ENCODE measurements around the gene CSRNP2. TPM values are rescaled to one million over a fixed set of nuclear protein-coding genes. Genes with fewer than 3 reads are reported as not detected.
A peak's percentile ranks its signal among the peaks of the same experiment; 100 is the strongest.

Gene CSRNP2
- total and polyA plus RNA-seq, 2 of the 13 experiments (the other 11 are each of a cell fraction or from before 2014, with no cell fraction given), result 4.8 to 7.3 TPM

DNA sequence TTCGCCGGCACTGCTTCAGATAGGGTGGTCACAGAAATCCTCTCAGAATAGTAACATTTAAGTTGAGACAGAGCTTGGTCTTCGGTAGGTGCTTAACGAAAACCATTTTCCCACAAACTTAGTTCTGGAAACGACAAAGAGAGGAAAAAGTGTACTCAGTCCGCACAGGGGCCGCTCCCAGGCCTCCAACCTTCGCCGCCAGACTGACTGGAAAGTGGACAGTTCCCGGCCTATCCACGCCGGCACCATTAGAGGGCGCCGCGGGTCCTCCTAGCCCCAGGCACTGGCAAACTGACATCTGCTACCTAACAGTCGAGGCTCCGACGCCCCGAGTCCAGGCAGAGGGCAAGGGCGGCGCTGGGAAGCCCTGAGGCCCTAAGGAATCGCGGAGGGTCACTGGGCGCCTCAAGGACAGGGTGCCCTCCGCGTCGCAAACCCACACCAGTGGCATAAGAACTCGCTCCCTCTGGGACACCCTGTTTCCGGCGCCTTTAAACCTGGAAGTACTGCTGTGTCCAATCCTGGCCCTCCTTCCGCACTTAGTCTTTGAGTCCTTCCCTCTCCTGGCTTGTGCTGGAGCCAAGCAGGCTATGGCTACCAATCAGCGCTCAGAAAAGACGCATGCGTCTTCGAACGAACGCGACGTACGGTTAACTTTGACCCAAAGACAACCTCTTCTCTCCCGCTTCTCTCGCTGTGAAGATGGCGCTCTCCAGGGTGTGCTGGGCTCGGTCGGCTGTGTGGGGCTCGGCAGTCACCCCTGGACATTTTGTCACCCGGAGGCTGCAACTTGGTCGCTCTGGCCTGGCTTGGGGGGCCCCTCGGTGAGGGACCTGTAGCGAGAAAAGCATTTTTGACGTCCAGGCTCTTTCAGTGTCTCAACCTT is 35.5 kb downstream of the CSRNP2 start, which contains the start of gene LETMD1 (continued):
- TF ChIP-seq POLR2AphosphoS5 (IDR thresholded peaks at IDR 0.05; ENCODE audit: low read depth, low read length), result peak; percentile 93
- 0 out of 2 replicates have a peak, but pooled peaks have one; percentile 18 for TF ChIP-seq ETV6 (CRISPR knock-in tag; conservative IDR thresholded peaks at IDR 0.05)
- TF ChIP-seq RBM22 (optimal IDR thresholded peaks at IDR 0.05; ENCODE audit: low read length), result no peak
- no peak for TF ChIP-seq ZNF3 (CRISPR knock-in tag; IDR thresholded peaks at IDR 0.05)
- TF ChIP-seq, protein P1, sequence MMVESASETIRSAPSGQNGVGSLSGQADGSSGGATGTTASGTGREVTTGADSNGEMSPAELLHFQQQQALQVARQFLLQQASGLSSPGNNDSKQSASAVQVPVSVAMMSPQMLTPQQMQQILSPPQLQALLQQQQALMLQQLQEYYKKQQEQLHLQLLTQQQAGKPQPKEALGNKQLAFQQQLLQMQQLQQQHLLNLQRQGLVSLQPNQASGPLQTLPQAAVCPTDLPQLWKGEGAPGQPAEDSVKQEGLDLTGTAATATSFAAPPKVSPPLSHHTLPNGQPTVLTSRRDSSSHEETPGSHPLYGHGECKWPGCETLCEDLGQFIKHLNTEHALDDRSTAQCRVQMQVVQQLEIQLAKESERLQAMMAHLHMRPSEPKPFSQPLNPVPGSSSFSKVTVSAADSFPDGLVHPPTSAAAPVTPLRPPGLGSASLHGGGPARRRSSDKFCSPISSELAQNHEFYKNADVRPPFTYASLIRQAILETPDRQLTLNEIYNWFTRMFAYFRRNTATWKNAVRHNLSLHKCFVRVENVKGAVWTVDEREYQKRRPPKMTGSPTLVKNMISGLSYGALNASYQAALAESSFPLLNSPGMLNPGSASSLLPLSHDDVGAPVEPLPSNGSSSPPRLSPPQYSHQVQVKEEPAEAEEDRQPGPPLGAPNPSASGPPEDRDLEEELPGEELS (CRISPR knock-in tag; IDR thresholded peaks at IDR 0.05), result no peak
- peak; percentile 95 for TF ChIP-seq SAP130 (CRISPR knock-in tag; IDR thresholded peaks at IDR 0.05; ENCODE audit: low read depth)
- TF ChIP-seq ZEB1 (IDR thresholded peaks at IDR 0.05; ENCODE audit: insufficient replicate concordance, low read depth), result no peak
- TF ChIP-seq TCF7 (IDR thresholded peaks at IDR 0.05; ENCODE audit: low read depth), result no peak
- TF ChIP-seq ZNF878 (CRISPR knock-in tag; IDR thresholded peaks at IDR 0.05), result no peak
- TF ChIP-seq MIER3 (CRISPR knock-in tag; IDR thresholded peaks at IDR 0.05; ENCODE audit: borderline replicate concordance), result no peak; the same call in 1 of the 2 replicates
- no peak for TF ChIP-seq CBX2 (IDR thresholded peaks at IDR 0.05; ENCODE audit: low read depth, low read length)
- no peak for TF ChIP-seq CBX2 (CRISPR knock-in tag; IDR thresholded peaks at IDR 0.05; ENCODE audit: low read depth)
- TF ChIP-seq MAF1 (CRISPR knock-in tag; IDR thresholded peaks at IDR 0.05; ENCODE audit: borderline replicate concordance), result no peak
- 0 out of 2 replicates have a peak, but pooled peaks have one; percentile 27 for TF ChIP-seq ZNF792 (CRISPR knock-in tag; IDR thresholded peaks at IDR 0.05)
- no peak for TF ChIP-seq FOXK2 (IDR thresholded peaks at IDR 0.05)
- TF ChIP-seq ZNF672 (CRISPR knock-in tag; IDR thresholded peaks at IDR 0.05), result no peak
- TF ChIP-seq ZNF333 (CRISPR knock-in tag; IDR thresholded peaks at IDR 0.05; ENCODE audit: borderline replicate concordance), result no peak; the same call in 1 of the 2 replicates
- TF ChIP-seq, protein P2, sequence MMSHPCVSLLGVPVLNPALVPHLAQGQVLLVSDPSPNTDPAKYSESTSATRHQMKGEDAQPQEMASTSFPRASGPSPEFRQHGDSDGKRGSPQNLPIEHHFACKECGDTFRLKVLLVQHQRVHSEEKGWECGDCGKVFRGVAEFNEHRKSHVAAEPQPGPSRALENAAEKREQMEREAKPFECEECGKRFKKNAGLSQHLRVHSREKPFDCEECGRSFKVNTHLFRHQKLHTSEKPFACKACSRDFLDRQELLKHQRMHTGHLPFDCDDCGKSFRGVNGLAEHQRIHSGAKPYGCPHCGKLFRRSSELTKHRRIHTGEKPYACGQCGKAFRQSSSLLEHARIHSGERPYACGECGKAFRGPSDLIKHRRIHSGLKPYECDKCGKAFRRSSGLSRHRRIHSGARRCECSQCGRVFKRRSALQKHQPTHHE (CRISPR knock-in tag; IDR thresholded peaks at IDR 0.05; ENCODE audit: borderline replicate concordance), result no peak; the same call in 1 of the 2 replicates
- no peak for TF ChIP-seq EED (CRISPR knock-in tag; IDR thresholded peaks at IDR 0.05)
- TF ChIP-seq ZNF234 (CRISPR knock-in tag; conservative IDR thresholded peaks at IDR 0.05), result no peak
- peak; percentile 76; the same call in 1 of the 2 replicates for TF ChIP-seq SIN3A (IDR thresholded peaks at IDR 0.05; ENCODE audit: borderline replicate concordance, low read depth, low read length)
- TF ChIP-seq, protein P3, sequence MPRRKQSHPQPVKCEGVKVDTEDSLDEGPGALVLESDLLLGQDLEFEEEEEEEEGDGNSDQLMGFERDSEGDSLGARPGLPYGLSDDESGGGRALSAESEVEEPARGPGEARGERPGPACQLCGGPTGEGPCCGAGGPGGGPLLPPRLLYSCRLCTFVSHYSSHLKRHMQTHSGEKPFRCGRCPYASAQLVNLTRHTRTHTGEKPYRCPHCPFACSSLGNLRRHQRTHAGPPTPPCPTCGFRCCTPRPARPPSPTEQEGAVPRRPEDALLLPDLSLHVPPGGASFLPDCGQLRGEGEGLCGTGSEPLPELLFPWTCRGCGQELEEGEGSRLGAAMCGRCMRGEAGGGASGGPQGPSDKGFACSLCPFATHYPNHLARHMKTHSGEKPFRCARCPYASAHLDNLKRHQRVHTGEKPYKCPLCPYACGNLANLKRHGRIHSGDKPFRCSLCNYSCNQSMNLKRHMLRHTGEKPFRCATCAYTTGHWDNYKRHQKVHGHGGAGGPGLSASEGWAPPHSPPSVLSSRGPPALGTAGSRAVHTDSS (CRISPR knock-in tag; conservative IDR thresholded peaks at IDR 0.05), result no peak
- peak; percentile 86 for TF ChIP-seq ZNF605 (CRISPR knock-in tag; IDR thresholded peaks at IDR 0.05)
- no peak for TF ChIP-seq ZNF484 (CRISPR knock-in tag; IDR thresholded peaks at IDR 0.05; ENCODE audit: borderline replicate concordance, low read depth)
- no peak for TF ChIP-seq ZNF674 (CRISPR knock-in tag; IDR thresholded peaks at IDR 0.05; ENCODE audit: low read depth)
- TF ChIP-seq NR2F2 (IDR thresholded peaks at IDR 0.05; ENCODE audit: borderline replicate concordance, low read depth), result no peak
- TF ChIP-seq ZNF616 (CRISPR knock-in tag; IDR thresholded peaks at IDR 0.05; ENCODE audit: low read depth), result no peak
- no peak for TF ChIP-seq TCF12 (IDR thresholded peaks at IDR 0.05)
- TF ChIP-seq TCF12 (CRISPR knock-in tag; IDR thresholded peaks at IDR 0.05), result peak; percentile 71; the same call in 1 of the 2 replicates

All from HepG2 (cell line).